Left lung (tissue), 10 donors: ENCODE results near the gene PRPH. TPM values are rescaled to one million over a fixed set of nuclear protein-coding genes. Genes with fewer than 3 reads are reported as not detected.

Experiments used
- ATAC-seq: fragments of 200-7000 bp; cut with Tn5 transposase; one replicate; pipeline ENCODE4 v1.9.1; 2020; ENCODE audit warnings: moderate library complexity
- DNase-seq, 4 donors: peaks; one replicate each; pipeline ENCODE4 v3.0.0-alpha.2; 2013 to 2020
- H3K27ac ChIP-seq, 2 donors: fragments of 200-600 bp; sonication (generic) in 1 of 2; one replicate each; pipeline versions ENCODE4 v1.5.0 to v1.8.0; 2020 to 2021
- H3K27me3 ChIP-seq, 2 donors: fragments of 200-600 bp; sonication (generic) in 1 of 2; one replicate each; pipeline versions ENCODE4 v1.5.0 to v1.8.0; 2020 to 2021
- H3K36me3 ChIP-seq, 2 donors: fragments of 200-600 bp; sonication (generic) in 1 of 2; one replicate each; pipeline versions ENCODE4 v1.5.0 to v1.8.0; 2020 to 2021
- H3K4me1 ChIP-seq, 2 donors: fragments of 200-600 bp; one replicate each; pipeline ENCODE4 v1.8.0; 2021
- H3K4me3 ChIP-seq, 2 donors: fragments of 200-600 bp; sonication (generic) in 1 of 2; one replicate each; pipeline versions ENCODE4 v1.5.0 to v1.8.0; 2020 to 2021; ENCODE audit warnings: mild to moderate bottlenecking in 1 of 2
- H3K9me3 ChIP-seq, 2 donors: fragments of 200-600 bp; sonication (generic) in 1 of 2; one replicate each; pipeline versions ENCODE4 v1.5.0 to v1.8.0; 2020 to 2021
- CTCF ChIP-seq, 2 donors: fragments of 200-600 bp; sonication (generic) in 1 of 2; IDR thresholded peaks; one replicate each; pipeline versions ENCODE4 v1.5.0 to v1.8.0; 2021; ENCODE audit warnings: antibody characterized with exemption in 2 of 2
- intact Hi-C, 2 donors: fragments of 100-400 bp; cut with DNase I; formaldehyde crosslinking; loops; one replicate each; pipeline versions ENCODE4 v1.11.2 to v1.14.2; 2022
- polyA plus RNA-seq, 6 donors: library from polyadenylated mRNA; unstranded; fragments of 120-200 nt; gene quantifications; one replicate each; pipeline ENCODE4 v1.2.1, GENCODE V29; 2013; ENCODE audit not compliant: insufficient read length in 6 of 6
- total RNA-seq, 2 donors: library from RNA; stranded (reverse); fragmentation: NEBNext Ultra II Directional; extraction: Animal tissue kit (Norgen Biotek cat#: 25700); gene quantifications; one replicate each; pipeline ENCODE4 v1.2.1, GENCODE V29; 2021
- donor health status: DM: no; HTN: yes; CAD: no.
- donor health status: DM: no; HTN: no; CAD: no.

The PRPH gene
- total and polyA plus RNA-seq, 8 donors, result 0.26 to 2.4 (median 1.7) TPM; not detected in 1

DNA sequence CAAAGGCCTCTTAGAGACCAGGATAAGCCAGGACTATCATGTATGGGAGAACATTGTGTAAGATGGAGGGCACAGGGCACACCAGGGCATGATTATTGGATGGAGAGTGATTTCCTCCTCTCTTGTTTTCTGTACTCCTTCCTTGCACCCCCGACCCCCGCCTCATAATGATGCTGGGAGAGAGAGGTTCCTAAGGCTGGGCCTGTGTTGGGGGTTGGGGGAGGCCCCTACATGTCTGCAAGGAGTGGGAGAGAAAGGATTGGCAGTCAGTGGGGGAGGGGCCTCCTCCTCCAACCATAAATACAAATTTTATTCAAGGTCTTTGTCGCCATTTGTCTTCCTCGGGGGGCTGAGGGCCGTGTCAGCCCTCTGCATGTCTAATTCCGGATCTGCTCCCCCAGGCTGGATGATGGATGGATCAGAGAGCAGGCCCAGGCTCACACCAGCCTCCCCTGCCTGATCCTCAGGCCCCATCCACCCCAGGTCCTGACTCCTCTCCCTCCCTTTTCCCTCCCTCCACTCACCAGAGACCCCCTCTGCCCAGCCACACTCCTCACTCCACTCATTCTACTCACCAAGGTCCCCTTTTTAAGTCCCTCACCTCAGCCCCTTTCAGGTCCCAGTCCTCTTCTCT lies 44.0 kb downstream of the PRPH start:
- DNase-seq (no peak), ATAC-seq (no peak)
- Histone ChIP-seq H3K4me3 (no peak overlapping the region), H3K9me3 (no peaks in the 10 kb centered on the region), H3K36me3 (no peaks in the 10 kb centered on the region), H3K4me1 (peaks cover 14 to 34% of the 10 kb centered on the region in 2 donors), H3K27ac (no peak overlapping the region), H3K27me3 (peaks cover 57 to 98% of the 10 kb centered on the region in 2 donors)
- intact Hi-C loops, result no loop called here
- no peak for TF ChIP-seq CTCF (IDR thresholded peaks at IDR 0.05)

- DNase-seq (no peak), ATAC-seq (no peak)
- peaks cover 57 to 98% of the 10 kb centered on the region in 2 donors for H3K27me3 ChIP-seq
- H3K4me3 ChIP-seq, result no peak overlapping the region
- H3K4me1 ChIP-seq, result peaks cover 14 to 34% of the 10 kb centered on the region in 2 donors
- no peaks in the 10 kb centered on the region for H3K9me3 ChIP-seq
- H3K27ac ChIP-seq, result no peak overlapping the region
- intact Hi-C loops, result no loop called here
- no peaks in the 10 kb centered on the region for H3K36me3 ChIP-seq
- no peak for TF ChIP-seq CTCF (IDR thresholded peaks at IDR 0.05)
Measured at GRCh38 chr12:49339464-49339861, 44.5 kb downstream of the PRPH start.

DNA sequence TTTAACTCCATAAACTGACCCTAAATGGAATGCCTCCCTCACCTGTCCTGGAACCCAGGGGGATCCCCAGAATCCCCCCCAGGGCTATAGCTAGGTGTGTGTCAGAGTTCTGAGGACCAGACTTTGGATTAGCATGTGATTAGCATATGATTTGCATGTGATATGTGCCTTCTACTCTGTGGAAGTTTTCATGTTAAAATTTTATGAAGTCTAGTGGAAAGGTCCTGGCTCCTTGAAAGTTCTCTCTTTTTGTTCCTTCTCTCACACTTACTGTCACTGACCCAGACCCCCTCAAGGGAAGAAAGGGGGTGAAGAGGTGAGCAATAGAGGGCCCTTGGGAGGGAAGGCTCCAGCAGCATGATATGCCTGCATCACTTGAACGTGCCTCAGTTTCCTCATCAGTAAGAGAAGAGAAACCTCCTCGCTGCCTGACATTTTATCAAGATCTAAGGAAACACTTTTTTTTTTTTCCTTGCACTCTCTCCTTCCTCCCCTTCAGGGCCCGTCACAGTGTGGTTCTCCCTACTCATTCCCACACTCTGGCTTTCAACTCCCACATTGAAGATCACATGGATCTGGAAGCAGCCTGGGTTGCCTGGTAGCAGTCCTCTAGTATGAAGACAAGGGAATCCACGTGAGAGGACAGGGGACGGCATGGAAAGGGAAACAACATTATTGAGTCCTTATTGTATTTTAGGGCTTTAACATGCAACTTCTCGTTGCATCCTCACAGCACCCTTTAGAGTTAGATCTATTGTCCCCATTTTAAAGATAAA lies 45.3 kb downstream of the PRPH start:
- no peak for DNase-seq
- intact Hi-C loops, result loop anchor here in 1 of 2 donors (10.0 kb wide), 1 partner anchor 55 kb away; no protein-coding TSS in a partner anchor
- no peaks in the 10 kb centered on the region for H3K36me3 ChIP-seq
- H3K9me3 ChIP-seq, result no peaks in the 10 kb centered on the region
- no peak overlapping the region for H3K4me3 ChIP-seq
- no peak for ATAC-seq
- TF ChIP-seq CTCF (IDR thresholded peaks at IDR 0.05), result no peak
- H3K4me1 ChIP-seq, result peaks cover 14 to 40% of the 10 kb centered on the region in 2 donors
- H3K27me3 ChIP-seq, result peaks cover 57 to 98% of the 10 kb centered on the region in 2 donors
- H3K27ac ChIP-seq, result no peak overlapping the region

GRCh38 chr12:49340971-49341776 lies 46.2 kb downstream of the PRPH start:
- Histone ChIP-seq H3K4me1 (peaks cover 23 to 47% of the 10 kb centered on the region in 2 donors), H3K27me3 (peaks cover 57 to 98% of the 10 kb centered on the region in 2 donors), H3K36me3 (no peaks in the 10 kb centered on the region), H3K9me3 (no peaks in the 10 kb centered on the region), H3K27ac (no peak overlapping the region), H3K4me3 (no peak overlapping the region)
- TF ChIP-seq CTCF (IDR thresholded peaks at IDR 0.05), result no peak
- ATAC-seq (no peak), DNase-seq (no peak)
- intact Hi-C loops, result loop anchor here in 1 of 2 donors (10.0 kb wide), 1 partner anchor 56 kb away; no protein-coding TSS in a partner anchor
